Measurements from ENCODE around the gene LRRC2.
"Not testable (repeated sequence)": the region's sequence is repeated elsewhere in the genome, so short reads cannot be mapped to it uniquely, and the experiment has no call there.

The LRRC2 gene

GRCh38 chr3:46539443-46540005 lies 26.6 kb downstream of the LRRC2 start:
- Histone ChIP-seq H2BK5ac (ENCODE audit: low read depth, low read length, poor library complexity, severe bottlenecking) (no peak overlapping the region), H3K14ac (ENCODE audit: low read length in 2 of 2) (no peak overlapping the region), H3K4me2 (ENCODE audit: low read length, poor library complexity, severe bottlenecking) (no peak overlapping the region), H2BK15ac (ENCODE audit: low read depth, poor library complexity, severe bottlenecking) (no peak overlapping the region), H4K91ac (ENCODE audit: low read length) (no peak overlapping the region), H2BK12ac (ENCODE audit: low read length in 2 of 2) (peak overlapping the region; percentile 14 to 85), H3K9ac (ENCODE audit: low read length) (no peak overlapping the region), H3K27ac (ENCODE audit: low read length, poor library complexity, severe bottlenecking) (no peak overlapping the region), H3K4ac (ENCODE audit: low read depth in 1 of 2, low read length in 2 of 2) (no peak overlapping the region), H3K4me3 (ENCODE audit: insufficient read depth in 1 of 2, low read depth in 1 of 2, low read length in 2 of 2) (no peak overlapping the region), H2AK5ac (ENCODE audit: low read length, severe bottlenecking) (peak overlapping the region; percentile 60), H3K18ac (ENCODE audit: low read depth in 1 of 2, low read length in 2 of 2) (peak overlapping the region in 1 of 2 experiments; percentile 31), H3K79me1 (replicated peaks; ENCODE audit: low read length, poor library complexity, severe bottlenecking) (no peaks in the 10 kb centered on the region), H3K27me3 (ENCODE audit: control insufficient read depth in 1 of 2, insufficient read depth in 1 of 2, low read length in 2 of 2) (no peaks in the 10 kb centered on the region), H3K36me3 (ENCODE audit: control insufficient read depth in 1 of 2, insufficient read depth in 2 of 2, low read depth in 1 of 2, low read length in 2 of 2) (peaks cover 0 to 5% of the 10 kb centered on the region in 2 experiments), H3K4me1 (ENCODE audit: control insufficient read depth, insufficient read depth, low read depth, low read length) (peaks cover 16% of the 10 kb centered on the region), H2AFZ (ENCODE audit: low read depth, low read length) (no peak overlapping the region), H3K23ac (ENCODE audit: low read length in 2 of 2) (no peak overlapping the region), H3K9me3 (ENCODE audit: control insufficient read depth, low read length) (no peaks in the 10 kb centered on the region), H4K8ac (ENCODE audit: low read length) (no peak overlapping the region), H2BK120ac (ENCODE audit: low read depth, low read length) (no peak overlapping the region)
- 91% methylated on average over 8 of the region's 9 CpGs for WGBS
- no peak for DNase-seq

GRCh38 chr3:46538803-46539442 lies 27.2 kb downstream of the LRRC2 start:
- Histone ChIP-seq H3K4ac (ENCODE audit: low read depth in 1 of 2, low read length in 2 of 2) (no peak overlapping the region), H4K8ac (ENCODE audit: low read length) (peak overlapping the region; percentile 84), H3K36me3 (ENCODE audit: control insufficient read depth in 1 of 2, insufficient read depth in 2 of 2, low read depth in 1 of 2, low read length in 2 of 2) (peaks cover 0 to 5% of the 10 kb centered on the region in 2 experiments), H2BK15ac (ENCODE audit: low read depth, poor library complexity, severe bottlenecking) (no peak overlapping the region), H2AFZ (ENCODE audit: low read depth, low read length) (peak overlapping the region; percentile 8), H3K4me2 (ENCODE audit: low read length, poor library complexity, severe bottlenecking) (peak overlapping the region; percentile 53), H2BK12ac (ENCODE audit: low read length in 2 of 2) (peak overlapping the region in 1 of 2 experiments; percentile 61), H3K23ac (ENCODE audit: low read length in 2 of 2) (no peak overlapping the region), H3K9me3 (ENCODE audit: control insufficient read depth, low read length) (no peaks in the 10 kb centered on the region), H3K79me1 (replicated peaks; ENCODE audit: low read length, poor library complexity, severe bottlenecking) (no peaks in the 10 kb centered on the region), H3K27ac (ENCODE audit: low read length, poor library complexity, severe bottlenecking) (no peak overlapping the region), H3K4me1 (ENCODE audit: control insufficient read depth, insufficient read depth, low read depth, low read length) (peaks cover 16% of the 10 kb centered on the region), H3K27me3 (ENCODE audit: control insufficient read depth in 1 of 2, insufficient read depth in 1 of 2, low read length in 2 of 2) (no peaks in the 10 kb centered on the region), H3K18ac (ENCODE audit: low read depth in 1 of 2, low read length in 2 of 2) (peak overlapping the region in 1 of 2 experiments; percentile 19), H2BK120ac (ENCODE audit: low read depth, low read length) (no peak overlapping the region), H2BK5ac (ENCODE audit: low read depth, low read length, poor library complexity, severe bottlenecking) (no peak overlapping the region), H3K14ac (ENCODE audit: low read length in 2 of 2) (no peak overlapping the region), H2AK5ac (ENCODE audit: low read length, severe bottlenecking) (no peak overlapping the region), H3K9ac (ENCODE audit: low read length) (peak overlapping the region; percentile 13), H3K4me3 (ENCODE audit: insufficient read depth in 1 of 2, low read depth in 1 of 2, low read length in 2 of 2) (no peak overlapping the region), H4K91ac (ENCODE audit: low read length) (no peak overlapping the region)
- peak; percentile 53 for DNase-seq
- 4% methylated on average over 13 of the region's 14 CpGs for whole genome bisulfite sequencing

- not testable (repeated sequence) for H2AFZ ChIP-seq (ENCODE audit: low read depth, low read length); H4K91ac ChIP-seq (ENCODE audit: low read length); H3K23ac ChIP-seq (ENCODE audit: low read length in 2 of 2); H2BK5ac ChIP-seq (ENCODE audit: low read depth, low read length, poor library complexity, severe bottlenecking); H3K36me3 ChIP-seq (ENCODE audit: control insufficient read depth in 1 of 2, insufficient read depth in 2 of 2, low read depth in 1 of 2, low read length in 2 of 2); DNase-seq; H3K4me2 ChIP-seq (ENCODE audit: low read length, poor library complexity, severe bottlenecking); H3K9me3 ChIP-seq (ENCODE audit: control insufficient read depth, low read length); H3K18ac ChIP-seq (ENCODE audit: low read depth in 1 of 2, low read length in 2 of 2); H3K4ac ChIP-seq (ENCODE audit: low read depth in 1 of 2, low read length in 2 of 2); H2BK12ac ChIP-seq (ENCODE audit: low read length in 2 of 2); H3K27me3 ChIP-seq (ENCODE audit: control insufficient read depth in 1 of 2, insufficient read depth in 1 of 2, low read length in 2 of 2); H4K8ac ChIP-seq (ENCODE audit: low read length); H2AK5ac ChIP-seq (ENCODE audit: low read length, severe bottlenecking); H2BK120ac ChIP-seq (ENCODE audit: low read depth, low read length); H2BK15ac ChIP-seq (ENCODE audit: low read depth, poor library complexity, severe bottlenecking); H3K4me3 ChIP-seq (ENCODE audit: insufficient read depth in 1 of 2, low read depth in 1 of 2, low read length in 2 of 2); H3K27ac ChIP-seq (ENCODE audit: low read length, poor library complexity, severe bottlenecking); H3K14ac ChIP-seq (ENCODE audit: low read length in 2 of 2); H3K79me1 ChIP-seq (replicated peaks; ENCODE audit: low read length, poor library complexity, severe bottlenecking)
- WGBS = no CpG with 5 or more reads among the region's 5 CpGs
- Histone ChIP-seq H3K9ac (ENCODE audit: low read length) (peak overlapping the region; percentile 13), H3K4me1 (ENCODE audit: control insufficient read depth, insufficient read depth, low read depth, low read length) (peaks cover 16% of the 10 kb centered on the region)
These were observed 27.7 kb downstream of the LRRC2 start for GRCh38 chr3:46538425-46538802.

- Histone ChIP-seq H3K14ac (ENCODE audit: low read length in 2 of 2) (no peak overlapping the region), H2BK120ac (ENCODE audit: low read depth, low read length) (no peak overlapping the region), H2AFZ (ENCODE audit: low read depth, low read length) (no peak overlapping the region), H3K36me3 (ENCODE audit: control insufficient read depth in 1 of 2, insufficient read depth in 2 of 2, low read depth in 1 of 2, low read length in 2 of 2) (peaks cover 0 to 5% of the 10 kb centered on the region in 2 experiments), H3K4me2 (ENCODE audit: low read length, poor library complexity, severe bottlenecking) (no peak overlapping the region), H2BK15ac (ENCODE audit: low read depth, poor library complexity, severe bottlenecking) (no peak overlapping the region), H3K18ac (ENCODE audit: low read depth in 1 of 2, low read length in 2 of 2) (peak overlapping the region; percentile 18 to 19), H3K9ac (ENCODE audit: low read length) (no peak overlapping the region), H3K23ac (ENCODE audit: low read length in 2 of 2) (no peak overlapping the region), H2BK12ac (ENCODE audit: low read length in 2 of 2) (no peak overlapping the region), H2AK5ac (ENCODE audit: low read length, severe bottlenecking) (no peak overlapping the region), H3K79me1 (replicated peaks; ENCODE audit: low read length, poor library complexity, severe bottlenecking) (no peaks in the 10 kb centered on the region), H4K91ac (ENCODE audit: low read length) (no peak overlapping the region), H3K4ac (ENCODE audit: low read depth in 1 of 2, low read length in 2 of 2) (no peak overlapping the region), H3K9me3 (ENCODE audit: control insufficient read depth, low read length) (no peaks in the 10 kb centered on the region), H2BK5ac (ENCODE audit: low read depth, low read length, poor library complexity, severe bottlenecking) (no peak overlapping the region), H3K4me3 (ENCODE audit: insufficient read depth in 1 of 2, low read depth in 1 of 2, low read length in 2 of 2) (no peak overlapping the region), H3K4me1 (ENCODE audit: control insufficient read depth, insufficient read depth, low read depth, low read length) (peaks cover 16% of the 10 kb centered on the region), H4K8ac (ENCODE audit: low read length) (no peak overlapping the region), H3K27me3 (ENCODE audit: control insufficient read depth in 1 of 2, insufficient read depth in 1 of 2, low read length in 2 of 2) (no peaks in the 10 kb centered on the region), H3K27ac (ENCODE audit: low read length, poor library complexity, severe bottlenecking) (no peak overlapping the region)
- WGBS = 95% methylated on average over 5 of the region's 5 CpGs
- DNase-seq = no peak
These were observed 28.3 kb downstream of the LRRC2 start for GRCh38 chr3:46537779-46538178.
